ENCODE data around the gene FRY.

DNA sequence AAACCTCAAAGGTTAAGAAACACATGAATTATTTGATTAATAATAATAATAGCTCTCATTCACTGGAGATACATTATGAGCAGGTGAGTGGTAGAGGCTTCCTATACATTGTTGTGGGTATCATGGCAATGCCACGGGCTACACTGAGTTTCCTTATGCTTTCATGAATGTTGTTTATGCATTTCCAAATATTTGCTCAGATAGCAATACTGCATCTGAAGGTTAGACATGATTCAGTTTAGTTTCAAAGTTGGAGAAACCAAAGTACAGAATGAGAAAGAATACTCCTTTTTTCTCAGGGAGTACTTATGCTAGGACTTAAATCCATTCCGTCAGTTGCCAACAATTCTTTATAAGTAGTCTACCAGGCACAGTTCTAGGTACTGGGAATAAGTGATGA is 108.5 kb downstream of the FRY start:
- TF ChIP-seq TAF1 (IDR thresholded peaks at IDR 0.05; ENCODE audit: low read depth), result no peak
- no peak for TF ChIP-seq EGR1 (IDR thresholded peaks at IDR 0.05)
- no peak for TF ChIP-seq CREB1 (IDR thresholded peaks at IDR 0.05; ENCODE audit: low read depth)
- TF ChIP-seq USF1 (IDR thresholded peaks at IDR 0.05), result no peak
- TF ChIP-seq ZBTB7A (IDR thresholded peaks at IDR 0.05; ENCODE audit: low read depth), result no peak
